HG02759 (cell line): ENCODE measurements around the gene CD69.

Source experiments
- ATAC-seq: cut with Tn5 transposase; IDR thresholded peaks from one replicate; pipeline ENCODE4 v1.9.1; 2021; ENCODE audit warnings: mild to moderate bottlenecking, moderate library complexity; ENCODE audit not compliant: unreplicated experiment

Gene CD69

DNA sequence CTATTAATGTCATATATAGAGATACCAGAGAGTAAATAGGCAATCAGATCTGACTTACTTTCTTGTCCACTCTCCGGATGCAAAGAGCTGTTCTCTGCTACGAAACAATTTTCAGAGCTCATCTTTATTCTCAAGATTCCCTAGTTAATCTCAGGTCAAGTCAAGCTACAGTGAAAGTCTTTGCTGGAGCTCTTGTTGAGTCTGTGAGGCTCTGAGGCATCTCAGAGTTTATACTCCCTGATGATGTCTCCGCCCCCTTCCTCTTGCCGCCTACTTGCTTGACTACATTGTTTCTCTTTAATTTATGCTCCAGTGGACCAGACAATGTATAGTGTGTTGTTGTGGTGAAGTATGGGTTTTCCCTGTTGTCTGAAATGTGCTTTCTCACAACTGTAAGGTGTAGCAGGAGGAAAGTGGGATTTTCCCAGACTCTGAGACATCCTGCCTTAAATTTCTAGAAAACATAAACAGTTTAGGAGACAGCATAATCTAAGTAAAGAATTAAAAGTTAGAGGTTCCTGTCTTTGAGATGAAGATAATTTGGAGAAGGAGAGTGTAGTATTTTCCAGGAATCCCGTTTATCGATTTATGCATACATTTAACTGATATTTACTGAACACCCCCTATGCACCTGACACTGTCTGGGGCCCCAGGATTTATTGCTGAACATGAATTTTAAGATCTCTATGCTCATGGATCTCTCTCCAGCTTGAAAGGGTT lies at the start of gene CD69:
Gene CD69, minus strand, starts transcription at position 203 of the 720 bp plus-strand sequence. Its CDS starts 81 bp downstream, at position 122.
- peak; percentile 57 for ATAC-seq

DNA sequence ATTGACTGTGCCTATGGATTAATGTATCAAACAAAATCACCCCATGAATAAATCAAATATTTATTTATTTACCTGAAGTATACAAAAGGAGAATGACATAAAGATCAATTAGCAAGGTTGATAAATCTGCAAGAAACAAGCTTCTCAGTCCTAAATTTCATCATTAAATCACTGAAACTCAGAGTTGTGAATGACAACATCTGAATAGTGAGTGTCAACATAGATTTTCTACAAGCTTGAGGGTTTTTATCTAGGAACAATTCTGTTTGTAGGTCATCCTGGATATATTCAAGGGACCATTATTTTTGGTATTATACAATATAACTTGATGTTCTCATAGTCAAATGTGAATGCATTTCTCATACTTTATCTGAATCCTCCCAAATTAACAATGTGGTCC lies 49.2 kb upstream of the CD69 start:
- ATAC-seq: no peak

- no peak for ATAC-seq
Measured at GRCh38 chr12:9809338-9809737, 48.6 kb upstream of the CD69 start.

DNA sequence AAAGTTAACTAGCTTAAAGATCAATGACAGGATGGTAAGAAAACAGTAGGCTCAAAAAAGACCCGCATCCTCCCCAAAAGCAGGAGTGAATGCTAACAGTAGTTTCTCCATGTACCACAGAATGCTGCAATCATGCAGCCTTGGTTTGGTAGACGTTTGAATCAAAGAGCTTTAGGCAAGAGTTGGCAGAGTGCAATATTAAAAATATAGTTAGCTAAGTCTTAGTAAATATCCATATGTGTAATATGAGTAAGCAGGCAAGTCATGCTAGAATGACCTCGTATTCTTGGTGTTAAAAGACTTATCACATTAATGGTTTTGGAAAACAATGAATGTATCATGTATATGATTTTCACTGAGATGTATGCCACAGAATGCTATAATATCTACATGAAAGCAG lies 47.8 kb upstream of the CD69 start:
- ATAC-seq: no peak

GRCh38 chr12:9806714-9807113 lies 46.0 kb upstream of the CD69 start:
- no peak for ATAC-seq

GRCh38 chr12:9805883-9806282 lies 45.2 kb upstream of the CD69 start:
- no peak for ATAC-seq

DNA sequence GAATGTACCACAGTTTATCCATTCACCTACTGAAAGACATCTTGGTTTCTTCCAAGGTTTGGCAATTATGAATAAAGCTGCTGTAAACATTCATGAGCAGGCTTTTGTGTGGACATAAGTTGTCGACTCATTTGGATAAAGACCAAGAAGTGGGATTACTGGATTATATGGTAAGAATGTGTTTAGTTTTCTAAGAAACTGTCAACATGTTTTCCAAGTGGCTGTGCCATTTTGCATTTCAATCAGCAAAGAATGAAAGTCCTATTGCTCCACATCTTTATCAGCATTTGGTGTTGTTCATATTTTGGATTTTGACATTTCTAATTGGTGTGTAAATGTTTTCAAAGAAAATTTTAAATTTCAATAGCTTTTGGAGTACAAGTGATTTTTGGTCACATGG lies 39.3 kb upstream of the CD69 start:
- no peak for ATAC-seq

GRCh38 chr12:9797722-9798619 lies 37.3 kb upstream of the CD69 start:
- ATAC-seq: peak; percentile 95

GRCh38 chr12:9796971-9797370 lies 36.3 kb upstream of the CD69 start:
- ATAC-seq: no peak

DNA sequence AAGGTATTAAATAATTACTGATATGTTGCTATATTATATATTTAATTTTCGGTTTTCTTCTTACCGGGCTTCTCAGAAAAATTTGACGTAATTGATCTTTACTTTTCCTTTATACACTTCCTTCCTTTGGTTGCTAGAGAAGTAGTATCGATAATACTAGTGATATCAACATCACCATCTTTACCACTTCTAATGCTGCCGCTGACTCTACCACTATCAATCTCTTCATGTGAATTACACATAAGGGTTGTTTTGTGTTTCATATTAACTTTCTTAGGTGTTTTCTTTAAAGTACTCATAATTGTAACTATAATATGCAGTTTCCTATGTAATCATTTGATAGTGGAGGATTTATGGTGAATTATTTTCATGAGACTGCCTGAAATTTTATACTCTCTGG lies 35.6 kb upstream of the CD69 start:
- no peak for ATAC-seq

DNA sequence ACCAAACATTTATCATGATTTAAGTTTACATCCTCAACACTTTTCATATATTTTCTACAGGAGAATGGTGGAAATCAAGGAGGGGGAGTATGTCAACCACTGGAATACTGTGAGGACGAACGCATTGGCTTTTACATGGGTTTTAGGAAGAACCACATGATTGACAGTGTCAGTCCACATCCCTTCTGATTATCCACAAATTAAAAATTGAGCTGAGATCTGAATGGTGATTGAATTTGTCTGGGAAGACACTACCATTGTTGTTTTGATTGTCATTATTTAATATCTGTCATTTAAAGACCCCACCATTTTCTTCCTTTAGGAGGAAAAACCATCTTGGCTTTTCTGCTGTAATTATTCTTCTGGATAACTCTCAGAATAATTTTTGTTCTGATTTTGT lies 35.2 kb upstream of the CD69 start:
- no peak for ATAC-seq

DNA sequence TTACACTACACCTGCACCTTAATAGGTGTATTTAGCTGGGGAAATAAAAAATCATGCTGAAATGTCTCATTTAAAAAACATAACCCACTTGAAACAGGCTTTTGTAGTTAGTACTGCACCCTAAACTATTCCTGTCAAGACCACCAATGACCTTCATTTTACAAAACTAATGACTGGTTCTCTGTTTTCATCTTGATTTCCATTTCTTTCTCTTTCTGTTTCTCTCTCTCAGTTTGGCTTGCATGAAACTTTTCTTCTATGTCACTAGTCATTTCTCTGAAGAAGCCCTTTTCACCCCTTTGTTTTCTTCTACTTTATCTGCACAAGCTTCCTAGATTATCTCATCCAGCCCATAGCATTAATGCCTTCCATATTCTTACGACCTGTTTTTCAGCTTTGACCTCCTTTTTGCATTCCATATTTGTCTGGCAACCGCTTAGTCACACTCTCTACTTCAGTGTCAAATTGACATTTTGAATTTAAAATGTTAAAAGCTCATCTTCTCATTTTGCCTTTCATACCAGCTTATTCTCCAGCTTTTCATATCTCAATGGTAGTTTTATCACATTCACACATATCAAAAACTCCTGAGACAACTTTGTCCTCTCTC lies 33.9 kb upstream of the CD69 start:
- ATAC-seq: no peak

GRCh38 chr12:9793779-9794395 lies 33.2 kb upstream of the CD69 start:
- ATAC-seq: no peak

DNA sequence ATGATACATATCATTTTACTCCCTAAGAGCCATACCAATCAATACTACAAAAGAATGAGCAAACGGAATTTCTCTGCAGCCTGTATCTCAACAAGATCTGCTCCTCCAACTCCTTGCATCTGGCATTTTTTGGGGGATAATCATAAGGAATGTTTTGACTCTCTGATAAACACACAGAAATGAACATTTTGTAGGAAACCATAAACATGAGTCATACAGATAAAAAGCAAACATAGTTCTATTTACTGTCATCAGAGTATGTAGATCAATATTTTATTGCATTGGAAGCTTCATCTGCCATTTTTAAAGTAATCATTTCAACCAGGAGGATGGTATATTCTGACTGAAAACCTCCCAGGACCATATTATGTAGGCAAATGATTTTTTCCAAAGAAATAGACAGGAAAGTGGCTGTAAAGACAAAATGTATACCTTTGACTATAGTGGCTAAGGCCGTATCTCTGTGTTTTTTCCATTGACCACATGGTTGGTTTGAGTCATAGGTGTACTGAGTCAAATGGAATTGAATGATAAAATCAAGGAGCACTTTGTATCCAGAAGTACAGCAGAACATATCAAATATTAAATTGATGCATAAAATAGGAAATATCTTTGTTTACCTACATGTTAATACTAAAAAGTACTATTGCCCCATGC lies 32.4 kb upstream of the CD69 start:
- ATAC-seq: no peak

DNA sequence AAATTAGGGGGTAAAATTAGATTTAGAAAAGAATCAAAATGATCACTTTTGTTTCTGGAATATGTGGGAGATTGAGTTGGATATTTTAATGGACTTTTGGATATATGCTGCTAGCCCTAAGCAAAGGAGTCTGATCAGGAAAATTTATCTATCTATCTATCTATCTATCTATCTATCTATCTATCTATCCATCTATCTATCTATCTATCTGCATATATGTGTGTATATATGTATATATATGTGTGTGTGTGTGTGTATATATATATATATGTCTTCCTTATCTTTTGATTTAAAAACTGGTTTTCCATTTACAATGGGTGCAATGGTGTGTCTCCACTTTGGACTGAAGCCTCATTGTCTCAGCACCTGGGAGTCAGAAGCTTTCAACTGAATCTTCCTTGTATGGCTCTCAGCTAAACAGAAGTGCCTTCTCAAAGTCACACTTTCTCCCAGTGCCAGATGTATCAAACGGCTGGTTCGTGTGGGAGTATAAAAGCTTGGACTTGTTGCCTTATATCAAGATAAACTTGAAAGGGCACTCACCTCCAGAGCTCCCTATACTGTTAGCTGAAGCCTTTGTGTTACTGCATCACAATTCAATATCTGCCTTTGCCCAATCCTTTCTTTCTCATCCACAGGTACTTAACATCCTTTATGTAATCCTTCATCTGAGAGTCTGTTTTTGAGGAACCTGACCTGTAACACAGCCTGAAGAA lies 31.6 kb upstream of the CD69 start:
- ATAC-seq: no peak

DNA sequence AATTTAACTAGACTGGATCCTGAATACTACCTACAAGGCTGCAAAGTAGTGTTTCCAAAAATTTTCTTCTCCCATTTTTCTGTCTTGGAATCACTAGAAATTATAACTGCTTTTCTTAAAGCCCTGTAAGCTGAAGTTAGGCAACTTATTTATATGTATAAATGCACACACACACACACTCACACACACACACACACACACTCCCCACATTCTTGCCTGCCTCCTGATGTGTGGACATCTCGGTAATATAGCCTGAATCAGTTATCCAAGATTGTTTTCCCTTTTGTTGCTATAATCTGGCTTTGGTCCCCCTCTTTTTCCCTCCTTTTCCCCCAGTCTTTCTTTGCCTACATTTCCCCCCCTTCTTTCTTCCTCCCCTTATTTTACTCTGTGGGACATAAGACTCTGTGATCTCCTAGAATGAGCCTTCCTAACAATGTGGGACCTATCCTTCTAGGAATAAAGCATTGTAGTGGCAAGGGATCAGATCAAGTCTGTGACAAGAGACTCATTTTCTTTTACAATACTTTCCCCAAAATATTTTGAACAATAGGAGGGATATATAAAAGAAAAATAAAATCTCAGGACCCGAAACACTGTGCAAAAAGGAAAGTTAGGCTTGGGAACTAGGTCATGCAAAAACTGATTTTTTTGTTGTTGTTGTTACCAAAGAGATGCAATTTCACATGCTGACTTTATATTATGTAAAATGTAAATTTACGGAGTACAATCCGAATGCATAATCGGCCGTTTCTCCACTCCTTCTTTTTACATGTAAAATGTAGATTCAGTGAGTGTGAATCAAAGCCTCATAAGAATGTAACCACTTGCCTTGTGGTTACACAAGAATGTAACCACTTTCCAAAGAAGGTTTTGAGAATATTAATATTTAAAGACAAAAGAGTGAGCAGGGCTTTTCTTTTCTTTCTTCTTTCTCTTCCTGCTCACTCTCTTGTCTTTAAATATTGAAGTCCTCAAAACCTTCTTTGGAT lies 26.3 kb upstream of the CD69 start:
- ATAC-seq: no peak

- ATAC-seq: no peak
Measured at GRCh38 chr12:9784816-9785215, 24.1 kb upstream of the CD69 start.

- ATAC-seq: no peak
Measured at GRCh38 chr12:9784326-9784725, 23.6 kb upstream of the CD69 start.
